ENCODE results near the gene NHS.

DNA sequence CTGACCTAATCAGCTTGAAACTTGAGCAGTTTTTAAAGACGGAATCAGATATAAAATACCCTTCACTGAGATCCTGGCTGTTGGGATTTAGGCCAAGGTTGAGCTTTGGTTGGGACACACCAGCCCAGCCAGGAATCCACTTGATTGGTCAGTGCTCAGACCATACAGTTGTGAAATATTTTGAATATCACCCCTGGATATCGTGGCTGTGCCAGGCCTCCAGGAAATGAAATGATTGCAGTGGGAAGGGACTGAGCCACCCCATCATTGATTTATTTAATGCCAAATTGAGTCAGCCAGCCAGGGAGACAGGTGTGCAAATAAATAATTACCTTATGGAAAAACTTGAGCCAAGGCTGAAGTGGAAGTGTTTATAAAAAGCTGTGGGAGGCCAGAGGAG, 233.9 kb downstream of the NHS start:
- TF ChIP-seq EZH2phosphoT487 (IDR thresholded peaks at IDR 0.05; ENCODE audit: borderline replicate concordance, low read length) (no peak), CTCF (IDR thresholded peaks at IDR 0.05; ENCODE audit: low read depth, low read length, poor library complexity, severe bottlenecking) (no peak)

All from DOHH2 (cell line).